ENCODE results near the gene KRT32.
"Not testable (repeated sequence)": the region's sequence is repeated elsewhere in the genome, so short reads cannot be mapped to it uniquely, and the experiment has no call there.

The KRT32 gene

DNA sequence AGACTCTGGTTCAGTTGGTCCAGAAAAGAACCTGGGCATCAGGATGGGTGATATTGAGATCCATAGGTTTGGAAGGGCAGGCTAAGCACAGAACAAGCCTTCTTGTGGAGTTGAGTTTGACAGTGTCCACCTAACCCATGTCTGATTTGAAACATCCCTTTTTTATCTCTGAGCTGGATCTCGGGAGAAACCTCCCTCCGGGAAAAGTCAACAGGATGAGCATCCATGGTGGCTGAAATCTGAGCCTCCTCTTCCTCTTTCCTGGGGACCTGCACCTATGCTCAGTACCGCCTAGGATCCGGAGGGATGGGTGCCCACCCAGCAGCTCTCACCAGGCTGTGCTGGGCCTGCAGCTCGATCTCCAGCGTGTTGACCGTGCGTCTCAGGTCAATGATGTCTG, 3.4 kb downstream of the KRT32 start:
- DNase-seq = no peak

DNA sequence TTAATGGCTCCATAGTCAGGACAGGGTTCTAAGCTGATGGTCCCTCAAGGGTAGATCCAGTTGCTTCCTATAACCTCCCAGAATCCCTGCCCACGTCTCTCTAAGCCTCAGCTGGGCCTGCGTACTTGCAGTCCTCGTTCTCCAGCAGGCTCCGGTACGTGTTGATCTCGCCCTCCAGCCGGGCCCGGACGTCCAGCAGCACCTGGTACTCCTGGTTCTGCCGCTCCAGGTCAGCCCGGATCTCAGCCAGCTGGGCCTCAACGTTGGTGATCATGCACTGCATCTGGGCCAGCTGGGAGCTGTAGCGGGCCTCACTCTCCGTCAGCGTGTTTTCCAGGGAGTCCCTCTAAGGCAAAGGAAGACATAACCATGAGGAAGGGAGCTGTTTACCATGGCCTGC, 4.5 kb downstream of the KRT32 start:
- no peak for DNase-seq

DNA sequence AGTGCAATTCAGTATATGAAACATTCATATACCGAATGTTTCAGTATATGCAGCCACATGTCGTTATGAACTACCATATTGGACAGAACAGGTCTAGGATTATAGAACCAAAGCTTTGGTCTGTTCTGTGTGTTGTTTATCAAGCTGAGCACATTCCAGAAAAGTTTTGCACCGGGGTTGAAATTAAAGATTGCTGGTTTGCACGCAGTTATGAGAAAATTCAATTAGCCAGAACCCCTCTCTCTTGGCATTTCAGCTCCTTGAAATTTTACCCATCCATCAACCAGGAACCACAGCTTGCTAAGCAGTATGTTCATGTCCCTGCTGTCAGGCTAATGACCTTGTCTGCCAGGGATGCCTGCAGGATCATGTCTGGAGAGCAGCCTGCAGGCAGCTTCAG, 9.5 kb downstream of the KRT32 start:
- DNase-seq = no peak

DNA sequence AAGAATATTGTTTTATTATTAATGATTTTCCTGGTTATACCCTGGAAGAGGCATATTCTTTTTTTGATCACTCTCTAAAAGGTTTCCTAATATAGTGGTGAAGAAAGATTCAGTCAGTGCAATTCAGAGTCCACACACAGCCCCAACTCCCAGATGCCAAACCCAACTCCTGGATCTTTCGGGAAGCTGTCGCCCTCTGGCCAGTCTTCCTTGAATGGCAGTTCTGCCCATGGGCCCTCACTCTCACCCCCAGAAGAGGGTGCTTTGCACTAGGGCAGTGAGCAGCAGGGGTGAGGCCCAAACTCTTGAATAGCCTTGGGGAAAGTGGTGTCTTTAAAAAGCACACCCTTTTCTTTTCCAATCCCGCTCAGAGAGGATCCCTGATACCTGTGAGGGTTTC, 11.0 kb downstream of the KRT32 start:
- DNase-seq = no peak

DNA sequence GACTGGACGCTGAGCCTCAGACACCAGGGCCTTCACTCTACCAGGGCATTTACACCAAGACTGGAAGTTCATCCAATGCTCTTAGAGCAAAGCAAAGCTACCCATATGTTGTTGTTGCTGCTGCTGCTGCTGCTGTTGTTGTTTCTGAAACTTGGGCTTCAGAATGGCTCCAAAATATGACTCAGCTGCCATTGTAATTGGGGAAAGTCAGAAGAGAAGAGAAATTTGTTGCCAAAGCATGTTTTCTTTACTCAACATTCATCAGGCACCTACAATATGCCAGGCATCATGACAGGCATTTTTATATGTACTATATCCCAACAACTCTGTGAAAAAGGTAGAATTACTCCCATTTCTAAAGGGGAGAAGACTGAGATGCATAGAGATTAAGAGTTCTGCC, 11.9 kb downstream of the KRT32 start:
- no peak for DNase-seq

DNA sequence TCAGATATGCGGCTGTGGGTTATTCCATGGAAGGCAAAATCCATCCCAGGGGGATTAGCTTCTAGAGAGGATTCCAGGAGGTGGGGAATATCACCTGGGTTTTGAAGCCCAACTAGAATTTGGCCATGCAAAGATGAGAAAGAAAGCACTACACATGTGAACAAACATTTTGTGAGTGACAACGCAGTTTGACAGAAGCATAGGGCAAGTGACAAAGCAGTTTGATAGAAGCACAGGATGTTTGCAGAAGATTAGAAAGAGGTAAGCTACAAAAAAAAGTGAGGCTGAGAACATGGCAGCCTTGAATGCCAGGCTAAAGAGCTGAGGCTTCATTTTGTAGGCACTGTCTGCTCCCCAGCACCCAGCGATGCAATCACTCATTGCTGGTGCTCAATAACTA, 14.1 kb downstream of the KRT32 start:
- DNase-seq = no peak

DNA sequence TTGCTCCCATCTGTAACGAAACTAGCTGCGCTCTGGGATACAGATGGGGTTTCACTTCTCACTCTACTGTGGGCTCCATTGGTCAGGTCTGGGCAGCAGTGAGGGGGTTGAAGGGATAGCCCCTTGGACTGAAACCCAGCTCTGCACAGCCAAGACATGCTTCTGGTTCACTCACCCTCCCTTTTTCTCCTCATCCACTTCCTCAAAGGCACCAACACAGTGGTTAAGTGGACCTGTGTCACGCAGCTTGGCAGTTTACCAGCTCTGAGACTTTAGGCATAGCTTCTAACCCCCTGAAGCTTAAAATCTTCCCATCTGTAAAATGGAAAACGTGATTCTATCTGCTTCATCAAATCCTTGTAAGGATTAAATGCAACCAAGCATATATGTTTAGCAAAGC, 14.9 kb downstream of the KRT32 start:
- DNase-seq = no peak

DNA sequence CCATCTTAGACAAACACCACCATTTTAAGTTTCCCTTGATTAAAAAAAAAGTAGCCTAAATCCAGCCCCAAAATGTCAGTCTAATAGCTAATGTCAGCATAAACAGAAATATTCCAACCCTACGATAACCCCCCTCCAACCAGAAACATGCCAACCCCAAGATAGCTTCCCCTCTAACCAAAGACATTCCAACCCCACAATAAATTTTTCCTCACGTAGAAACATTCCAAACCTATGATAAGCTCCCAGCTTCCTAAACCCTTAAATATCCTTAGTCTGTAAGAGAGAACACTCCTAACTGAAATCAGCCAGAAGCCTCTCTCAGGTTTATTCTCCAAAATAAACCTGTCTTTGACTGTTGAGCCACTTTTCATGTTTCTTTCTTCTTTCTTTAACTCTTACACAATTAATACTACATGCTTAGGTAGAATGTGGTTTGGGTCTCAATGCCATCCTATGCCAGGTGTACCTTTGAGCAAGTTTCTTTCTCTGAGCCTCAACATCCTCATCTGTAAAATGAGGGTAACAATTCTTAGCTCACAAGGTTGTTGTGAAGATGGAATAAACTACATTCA, 15.9 kb downstream of the KRT32 start:
- DNase-seq = no peak

DNA sequence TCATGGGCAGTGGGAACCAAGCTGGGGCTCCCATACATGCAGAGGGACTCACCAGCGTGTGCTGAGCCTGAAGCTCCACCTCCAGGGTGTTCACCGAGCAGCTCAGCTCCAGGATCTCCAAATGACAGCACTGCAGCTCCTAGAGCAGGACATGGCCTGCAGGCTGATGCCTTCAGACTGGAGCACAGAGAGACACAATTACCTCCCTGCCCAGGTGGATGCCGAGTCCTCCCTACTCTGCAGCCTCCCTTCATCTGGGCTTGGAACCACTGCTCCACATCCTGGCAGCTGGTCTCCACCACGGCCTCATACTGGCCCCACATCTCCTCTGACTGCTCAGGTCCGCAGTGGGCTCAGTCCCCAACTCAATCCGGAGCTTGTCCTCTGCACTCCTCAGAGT, 18.2 kb downstream of the KRT32 start:
- no peak for DNase-seq

DNA sequence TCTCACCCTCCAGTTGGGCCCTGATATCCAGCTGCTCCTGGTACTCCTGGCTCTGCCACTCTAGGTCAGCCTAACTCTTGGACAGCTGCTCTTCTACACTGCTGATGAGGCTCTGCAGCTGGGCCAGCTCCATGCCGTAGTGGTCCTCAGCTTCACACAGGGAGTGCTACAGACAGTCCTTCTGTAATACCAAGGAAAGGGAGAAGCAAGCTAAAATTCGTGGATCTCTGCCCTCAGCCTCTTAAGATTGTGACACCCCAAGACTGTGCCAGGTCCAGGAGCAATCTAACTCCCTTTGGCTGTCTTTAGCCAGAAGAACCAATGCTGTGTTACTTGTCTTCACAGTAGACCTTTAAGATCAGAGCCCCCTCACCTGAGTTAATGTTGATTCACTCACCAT, 18.7 kb downstream of the KRT32 start:
- no peak for DNase-seq

DNA sequence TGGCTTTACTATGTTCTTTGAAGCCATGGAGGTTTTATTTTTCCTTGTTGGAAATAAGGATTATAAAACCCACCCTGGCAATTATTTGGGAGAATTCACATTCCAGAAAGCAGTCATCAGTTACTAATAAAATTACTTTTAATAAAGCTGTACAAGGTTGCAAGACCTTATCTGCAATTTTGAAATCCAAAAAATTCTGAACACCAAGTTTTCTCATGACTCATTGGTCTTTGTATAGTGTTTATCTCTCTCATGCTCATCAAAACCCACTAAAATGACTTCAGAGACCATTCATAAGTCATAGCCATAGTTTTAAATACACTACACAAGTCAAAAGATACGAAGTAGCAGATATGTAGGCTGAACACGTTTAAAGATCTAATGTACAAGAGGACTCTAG, 20.4 kb downstream of the KRT32 start:
- DNase-seq = no peak

DNA sequence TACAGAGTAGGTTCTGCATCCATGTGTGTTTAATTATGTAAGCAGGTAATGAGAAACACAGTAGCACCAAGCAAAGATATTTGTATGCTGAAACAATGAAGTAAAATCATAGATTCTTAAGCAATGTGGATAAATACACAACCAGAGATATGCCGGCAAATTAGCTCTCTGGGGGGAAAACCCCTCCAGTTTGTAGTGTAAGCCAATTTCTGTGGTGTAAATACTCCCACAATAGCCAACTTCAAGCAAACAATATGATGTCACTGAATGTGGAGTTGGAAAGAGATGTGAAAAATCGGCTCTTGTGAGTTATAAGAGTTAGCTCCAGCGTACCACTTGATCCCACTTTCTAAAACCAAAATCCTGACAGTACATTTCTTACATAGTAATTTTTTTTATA, 22.5 kb downstream of the KRT32 start:
- DNase-seq = no peak

DNA sequence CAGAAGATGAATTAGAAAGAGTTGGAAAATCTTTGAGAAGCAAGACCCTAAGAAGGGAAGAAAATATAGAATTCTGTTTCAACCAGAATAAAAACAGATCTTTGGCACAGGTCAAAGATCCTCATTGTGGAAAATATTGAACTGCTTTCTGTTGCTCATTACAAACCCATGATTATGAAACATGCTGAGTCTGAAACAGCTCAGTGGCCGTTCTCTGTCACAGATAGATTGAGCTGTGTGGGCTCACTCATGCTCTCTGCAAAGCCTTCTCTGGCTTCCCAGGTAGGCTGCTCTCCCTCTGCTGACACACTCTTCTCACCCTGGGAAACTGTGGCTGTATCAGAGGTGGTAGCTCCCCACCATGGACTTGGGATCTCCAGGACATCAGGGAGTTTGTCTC, 23.0 kb downstream of the KRT32 start:
- no peak for DNase-seq

DNA sequence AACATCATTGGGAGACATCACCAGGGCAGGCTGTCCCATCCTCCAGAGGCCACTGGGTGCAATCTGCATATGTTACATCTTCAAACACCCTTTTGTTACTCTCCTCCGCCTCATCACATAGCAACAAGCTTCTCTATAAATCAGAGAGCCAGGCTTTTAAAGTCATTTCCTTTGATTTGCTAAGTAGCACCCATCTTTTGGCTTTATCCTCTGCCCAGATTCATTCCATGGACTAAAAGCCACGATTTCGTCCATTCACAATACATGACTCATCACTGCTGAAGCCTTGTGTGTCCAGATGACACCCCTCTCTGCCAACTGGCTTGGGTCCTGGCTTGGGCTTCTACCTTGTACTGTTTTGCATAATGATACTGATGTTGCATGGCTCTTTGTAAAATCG, 24.4 kb downstream of the KRT32 start:
- no peak for DNase-seq

DNA sequence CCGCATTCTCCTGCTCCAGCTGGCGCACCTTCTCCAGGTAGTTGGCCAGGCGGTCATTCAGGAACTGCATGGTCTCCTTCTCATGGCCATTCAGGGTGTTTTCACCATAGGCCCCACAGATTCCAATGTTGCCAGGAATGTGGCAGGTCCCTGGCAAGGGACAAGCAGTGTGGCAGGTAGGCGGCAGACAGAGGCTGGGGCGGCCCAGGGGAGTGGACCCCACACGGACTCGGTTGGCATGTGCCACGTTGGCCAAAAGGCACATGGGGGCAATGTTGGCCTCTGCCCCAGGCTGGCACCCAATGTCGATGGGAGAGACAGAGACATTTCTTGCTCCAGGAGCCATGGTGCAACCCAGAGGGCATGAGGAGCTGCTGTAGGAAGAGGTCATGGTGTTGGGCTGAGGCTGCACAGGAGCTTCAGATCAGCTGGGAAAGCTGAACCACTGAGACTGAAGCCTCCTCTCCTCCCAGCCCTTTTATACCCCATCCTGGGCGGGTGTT, 26.6 kb downstream of the KRT32 start, which contains the start of gene KRT38:
Gene KRT38, minus strand, starts transcription at position 453 of the 503 bp plus-strand sequence. Its CDS starts 62 bp downstream, at position 391.
- DNase-seq = no peak

DNA sequence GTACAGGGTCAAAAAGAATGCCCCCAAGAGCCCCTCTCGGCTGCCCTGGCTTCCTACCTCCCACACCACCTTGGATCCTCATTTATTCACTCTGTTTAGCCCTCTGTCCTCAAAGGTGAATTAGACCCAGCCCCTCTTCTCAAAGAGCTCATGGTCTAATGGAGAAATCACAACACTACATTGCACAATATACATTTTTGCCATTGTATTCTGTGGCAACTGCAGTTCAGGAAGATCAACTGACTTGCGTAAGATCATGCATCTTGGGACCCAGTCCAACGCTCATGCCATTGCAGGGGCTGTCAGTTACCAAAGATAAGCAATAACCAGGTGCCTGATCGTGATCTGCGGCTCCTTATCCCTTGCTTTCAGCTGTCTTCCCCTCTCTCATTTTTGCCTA, 27.8 kb downstream of the KRT32 start:
- DNase-seq = no peak

DNA sequence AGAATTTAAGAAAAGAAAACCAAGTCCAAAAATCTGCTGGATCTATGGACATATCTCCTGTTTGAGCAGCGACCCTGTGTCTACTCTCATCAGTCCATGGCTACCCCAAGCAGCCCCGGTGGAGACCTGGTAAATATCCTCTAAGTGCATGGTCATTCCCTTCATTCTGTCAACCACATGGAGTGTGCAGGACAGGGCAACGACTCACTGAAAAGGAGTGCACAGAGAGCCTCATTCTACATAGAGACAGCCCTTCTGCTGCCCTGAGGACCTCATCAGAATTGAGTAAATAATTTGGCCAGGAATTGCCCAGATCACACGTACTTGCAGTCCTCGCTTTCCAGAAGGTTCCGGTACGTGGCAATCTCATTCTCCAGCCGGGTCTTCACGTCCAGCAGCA, 29.4 kb downstream of the KRT32 start:
- no peak for DNase-seq

DNA sequence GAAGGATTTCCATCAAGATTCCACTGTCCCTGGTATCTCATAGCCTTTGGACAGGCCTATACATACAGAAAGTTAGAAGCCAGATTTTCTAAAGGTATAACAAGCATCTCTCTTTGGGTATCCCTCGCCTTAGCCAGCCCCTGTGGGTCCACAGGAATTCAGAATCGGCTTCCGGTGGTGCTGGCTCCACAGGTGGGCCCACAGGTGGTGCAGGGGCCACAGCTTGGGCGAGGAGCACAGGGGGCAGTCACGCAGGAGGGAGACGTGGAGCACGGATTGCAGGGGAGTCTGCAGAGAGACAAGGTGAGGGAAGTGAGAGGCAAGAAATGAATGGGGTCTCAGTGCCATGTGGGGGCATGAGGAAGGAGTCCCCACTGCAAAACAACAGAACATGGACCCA, 29.9 kb downstream of the KRT32 start:
- no peak for DNase-seq

DNA sequence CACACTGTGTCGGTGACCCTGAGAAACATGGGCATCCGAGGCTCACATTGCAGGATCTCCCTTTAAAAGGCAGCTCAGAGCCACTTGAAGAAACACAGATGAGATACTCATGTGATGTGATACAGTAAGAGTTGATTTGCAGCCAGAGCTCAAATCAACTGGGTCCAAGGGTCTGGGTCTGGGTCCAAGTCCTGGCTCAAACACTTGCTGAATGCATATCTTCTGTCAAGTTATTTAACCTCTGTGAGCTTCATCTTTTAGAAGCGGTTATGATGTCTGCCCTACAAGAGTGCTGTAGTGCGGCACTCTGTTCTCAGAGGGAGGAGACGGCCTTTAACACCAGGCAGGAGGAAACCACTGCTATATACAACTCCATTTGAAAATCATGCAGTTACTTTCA, 32.8 kb downstream of the KRT32 start:
- no peak for DNase-seq

DNA sequence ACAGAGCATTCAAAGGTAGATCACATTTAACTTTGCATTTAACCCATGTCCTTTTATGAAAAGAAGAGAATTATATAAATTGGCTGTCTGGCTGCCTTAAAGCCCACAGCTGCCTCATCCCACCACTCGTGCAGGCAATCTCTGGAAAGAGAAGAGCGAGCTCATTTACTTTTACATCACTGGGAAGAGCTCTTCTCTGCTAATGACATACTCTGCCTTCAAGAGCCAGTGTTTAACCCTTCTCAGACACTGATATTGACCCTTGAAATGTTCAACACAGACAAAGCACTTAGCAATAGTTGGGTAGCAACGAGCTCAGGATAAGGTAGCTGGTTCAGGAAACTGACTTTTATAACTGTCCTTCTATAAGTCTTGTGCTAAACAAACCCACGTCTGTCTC, 33.2 kb downstream of the KRT32 start:
- DNase-seq = no peak

DNA sequence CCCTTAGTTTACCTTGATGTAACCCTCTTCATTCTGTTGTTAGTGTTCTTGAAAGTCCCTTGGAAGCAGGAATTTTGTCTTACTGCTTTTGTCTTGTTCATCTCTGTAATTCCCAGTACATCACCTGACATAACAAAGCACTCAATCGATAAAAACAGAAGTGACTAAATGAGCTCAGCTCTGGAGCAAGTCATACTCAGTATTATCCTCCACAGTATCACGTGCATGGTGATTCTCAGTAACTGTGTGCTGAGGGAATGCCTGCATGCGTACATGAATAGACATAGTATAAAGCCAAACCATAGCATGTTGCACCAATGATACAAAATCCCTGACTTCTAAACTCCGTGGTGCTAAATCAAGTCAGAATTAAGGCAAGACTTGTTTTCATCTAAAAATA, 33.6 kb downstream of the KRT32 start:
- no peak for DNase-seq

DNA sequence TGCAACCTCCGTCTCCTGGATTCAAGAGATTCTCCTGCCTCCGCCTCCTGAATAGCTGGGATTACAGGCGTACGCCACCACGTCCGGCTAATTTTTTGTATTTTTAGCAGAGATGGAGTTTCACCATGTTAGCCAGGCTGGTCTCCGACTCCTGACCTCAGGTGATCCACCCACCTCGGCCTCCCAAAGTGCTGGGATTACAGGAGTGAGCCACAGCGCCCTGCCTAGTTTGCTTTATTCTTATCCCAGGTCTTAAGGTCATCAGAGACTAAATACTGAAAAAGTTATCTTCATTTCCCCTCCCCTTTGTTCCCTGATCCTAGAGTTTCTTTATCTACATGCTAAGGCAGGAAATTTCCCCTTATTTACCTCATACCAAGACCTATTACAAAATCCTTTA, 36.8 kb downstream of the KRT32 start:
- not testable (repeated sequence) for DNase-seq

DNA sequence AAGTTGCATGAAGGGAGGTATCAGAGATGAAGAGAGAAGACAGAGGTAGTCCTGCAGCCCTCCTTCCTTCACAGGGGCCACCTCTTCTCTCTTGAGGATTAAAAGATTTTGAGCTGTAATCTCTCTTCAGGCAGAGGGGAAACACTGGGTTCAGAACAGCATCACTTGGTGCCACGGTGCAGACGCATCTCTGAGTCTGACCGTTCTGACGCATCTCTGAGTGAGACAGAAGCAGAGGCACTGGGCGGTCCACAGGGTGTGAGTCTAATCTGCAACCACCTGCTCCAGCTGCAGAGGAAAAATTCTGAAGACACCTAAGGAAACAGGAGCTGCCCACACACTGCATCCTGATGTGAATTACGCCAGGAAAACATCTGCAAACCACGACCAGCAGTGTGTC, 37.5 kb downstream of the KRT32 start:
- no peak for DNase-seq

DNA sequence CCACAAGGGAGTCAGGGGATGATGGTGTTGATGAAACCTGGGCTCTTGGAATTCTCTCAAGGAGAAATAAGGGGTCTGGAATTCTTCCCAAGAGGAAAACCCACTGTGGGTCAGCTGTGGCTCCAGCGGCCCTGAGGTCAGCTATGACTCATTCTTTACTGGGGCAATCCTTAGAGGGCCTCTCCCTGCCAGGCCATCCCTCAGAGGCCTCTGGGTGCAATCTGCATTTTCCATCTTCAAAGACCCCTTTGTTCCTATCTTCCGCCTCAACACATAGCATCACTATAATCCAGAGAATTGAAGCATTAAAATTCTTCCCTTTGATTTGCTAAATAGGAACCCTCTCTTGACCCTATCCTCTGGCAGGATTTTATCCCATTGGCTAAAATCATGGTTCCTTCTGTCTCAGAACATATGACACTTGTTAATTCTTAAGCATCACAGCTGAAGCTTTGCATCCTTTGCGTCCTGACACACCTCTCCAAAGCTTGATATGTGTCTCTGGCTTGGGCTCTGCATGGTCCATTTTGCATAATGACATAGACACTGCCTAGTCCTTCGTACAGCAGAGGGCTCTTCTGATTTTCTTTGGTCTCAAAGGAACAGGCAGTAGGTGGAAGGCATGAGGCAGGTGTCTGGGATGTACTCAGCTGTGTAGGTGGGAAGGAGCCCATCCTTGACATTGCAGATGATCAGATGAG, 38.4 kb downstream of the KRT32 start:
- DNase-seq = no peak

DNA sequence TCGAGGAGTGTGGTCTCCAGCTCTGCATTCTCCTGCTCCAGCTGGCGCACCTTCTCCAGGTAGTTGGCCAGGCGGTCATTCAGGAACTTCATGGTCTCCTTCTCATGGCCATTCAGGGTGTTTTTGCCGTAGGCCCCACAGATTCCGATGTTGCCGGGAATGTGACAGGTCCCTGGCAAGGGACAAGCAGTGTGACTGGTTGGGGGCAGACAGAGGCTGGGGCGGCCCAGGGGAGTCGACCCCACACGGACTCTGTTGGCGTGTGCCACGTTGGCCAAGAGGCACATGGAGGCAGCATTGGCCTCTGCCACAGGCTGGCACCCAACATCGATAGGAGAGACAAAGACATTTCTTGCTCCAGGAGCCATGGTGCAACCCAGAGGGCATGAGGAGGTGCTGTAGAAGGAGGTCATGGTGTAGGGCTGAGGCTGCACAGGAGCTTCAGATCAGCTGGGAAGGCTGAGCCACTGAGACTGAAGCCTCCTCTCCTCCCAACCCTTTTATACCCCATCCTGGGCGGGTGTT, 43.0 kb downstream of the KRT32 start, which contains the start of gene KRT37:
Gene KRT37, minus strand, starts transcription at position 475 of the 525 bp plus-strand sequence. Its CDS starts 62 bp downstream, at position 413.
- DNase-seq = no peak
